ENCODE data around the gene SLC25A38.

- no peak for TF ChIP-seq CTCF (IDR thresholded peaks at IDR 0.05)
- no peak for TF ChIP-seq POLR2A (IDR thresholded peaks at IDR 0.05)
These were observed 7.0 kb downstream of the SLC25A38 start for GRCh38 chr3:39390181-39390580.

Data from esophagus squamous epithelium (tissue), 4 donors.